GM19238 (cell line): ENCODE results near the gene NAP1L4.

ENCODE experiments used
- DNase-seq: peaks from one replicate; pipeline ENCODE4 v3.0.0; 2011; ENCODE audit warnings: low spot score; ENCODE audit not compliant: insufficient read length

The NAP1L4 gene, protein sequence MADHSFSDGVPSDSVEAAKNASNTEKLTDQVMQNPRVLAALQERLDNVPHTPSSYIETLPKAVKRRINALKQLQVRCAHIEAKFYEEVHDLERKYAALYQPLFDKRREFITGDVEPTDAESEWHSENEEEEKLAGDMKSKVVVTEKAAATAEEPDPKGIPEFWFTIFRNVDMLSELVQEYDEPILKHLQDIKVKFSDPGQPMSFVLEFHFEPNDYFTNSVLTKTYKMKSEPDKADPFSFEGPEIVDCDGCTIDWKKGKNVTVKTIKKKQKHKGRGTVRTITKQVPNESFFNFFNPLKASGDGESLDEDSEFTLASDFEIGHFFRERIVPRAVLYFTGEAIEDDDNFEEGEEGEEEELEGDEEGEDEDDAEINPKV

DNA sequence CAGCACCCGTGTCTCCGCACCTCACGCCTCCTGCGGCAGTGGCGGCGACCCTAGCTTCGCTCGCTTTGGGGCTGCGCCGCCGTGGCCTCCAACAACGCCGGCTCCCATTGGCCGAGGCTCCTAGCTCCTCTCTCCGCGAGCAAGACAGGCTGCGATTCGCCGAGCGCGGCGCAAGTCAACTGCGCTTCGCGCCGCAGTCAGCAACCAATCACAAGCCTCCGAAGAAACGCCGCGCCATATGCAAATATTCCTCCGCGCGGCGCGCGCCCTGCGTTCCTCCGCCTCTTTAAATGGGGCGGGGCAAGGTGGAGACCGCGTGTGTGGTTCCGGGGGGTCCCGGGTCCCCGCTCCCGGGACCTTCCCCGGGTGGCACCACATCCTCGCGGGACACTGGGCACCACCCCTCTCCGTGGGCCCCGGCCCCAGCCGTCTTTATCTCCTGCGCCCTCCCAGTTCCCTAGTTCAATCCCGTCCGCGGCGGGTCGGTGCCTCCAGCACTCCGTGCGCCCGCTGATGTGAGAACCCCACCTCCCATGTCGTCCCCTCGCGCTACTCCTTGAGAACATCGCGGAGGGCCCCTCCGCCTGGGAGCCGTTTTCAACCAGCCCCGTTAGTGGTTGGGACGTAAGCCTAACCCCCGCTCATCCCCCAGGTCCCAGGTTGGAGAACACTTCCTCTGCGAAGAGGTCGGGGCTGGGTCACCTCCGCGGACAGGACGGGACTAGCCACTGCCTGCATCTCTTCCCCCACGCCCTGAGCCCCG is at the start of gene NAP1L4:
NAP1L4 (minus strand) TSS at position 96 of the 763 bp plus-strand sequence. CDS start 13,109 bp downstream, outside the sequence.
- peak; percentile 100 for DNase-seq

GRCh38 chr11:3040881-3041280 is 48.8 kb upstream of the NAP1L4 start:
- DNase-seq: no peak

DNA sequence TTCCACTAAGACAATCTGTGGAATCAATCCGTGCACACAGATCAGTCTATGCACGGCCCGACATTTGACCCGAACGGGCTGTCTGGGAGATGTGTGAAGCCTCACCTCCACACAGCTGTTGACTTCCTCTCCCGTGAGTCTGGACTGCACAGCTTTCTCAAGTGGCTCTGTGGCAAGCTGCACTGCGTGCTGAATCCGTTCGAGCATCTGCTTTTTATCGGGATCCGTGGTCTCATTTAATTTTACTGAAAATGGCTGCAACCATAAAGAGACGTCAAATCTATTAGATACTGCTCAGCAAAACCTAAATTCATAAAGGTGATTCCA is 45.8 kb upstream of the NAP1L4 start:
- no peak for DNase-seq

DNA sequence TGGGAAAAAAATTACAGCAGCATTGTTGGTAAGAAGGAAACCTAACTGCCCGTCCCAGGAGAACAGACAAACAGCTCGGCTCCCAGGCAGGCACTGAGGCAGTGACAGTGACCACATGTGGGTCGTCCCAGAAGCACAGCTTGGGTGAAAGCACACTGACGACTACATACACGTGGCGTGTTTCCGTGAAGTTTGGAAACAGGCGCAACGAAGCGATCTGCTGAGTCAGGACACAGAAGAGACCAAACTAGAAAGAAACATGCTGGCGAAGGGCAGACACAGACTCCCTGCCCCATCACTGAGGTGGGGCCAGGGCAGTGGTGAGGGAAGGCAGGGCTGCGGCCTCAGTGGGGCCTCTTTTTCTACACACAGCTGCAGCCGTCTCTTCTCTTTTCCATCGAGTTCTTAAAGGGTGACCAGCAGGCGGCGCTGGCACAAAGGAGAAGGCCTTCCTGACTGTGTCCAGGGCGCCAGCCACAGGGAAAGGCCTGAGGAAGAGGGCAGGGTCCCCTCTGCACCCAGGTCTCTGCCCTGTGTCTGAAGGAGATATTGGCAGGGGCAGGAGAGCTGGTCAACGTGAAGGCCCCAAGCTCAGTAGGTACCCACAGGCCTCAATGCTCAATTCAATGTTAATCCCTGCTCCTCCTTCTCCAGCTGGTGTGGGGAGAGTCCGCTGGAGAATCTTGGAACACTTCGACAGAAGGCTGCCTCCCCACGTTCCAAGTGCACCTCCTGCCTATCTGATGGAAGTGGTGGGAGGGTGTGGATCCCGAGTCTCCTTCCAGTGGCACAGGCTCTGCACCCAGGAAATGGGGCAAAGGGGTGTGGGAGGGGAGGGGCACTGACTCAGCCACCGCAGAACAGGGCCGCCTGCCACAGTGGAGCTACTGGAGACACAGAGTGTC is 45.2 kb upstream of the NAP1L4 start:
- DNase-seq: peak; percentile 31

DNA sequence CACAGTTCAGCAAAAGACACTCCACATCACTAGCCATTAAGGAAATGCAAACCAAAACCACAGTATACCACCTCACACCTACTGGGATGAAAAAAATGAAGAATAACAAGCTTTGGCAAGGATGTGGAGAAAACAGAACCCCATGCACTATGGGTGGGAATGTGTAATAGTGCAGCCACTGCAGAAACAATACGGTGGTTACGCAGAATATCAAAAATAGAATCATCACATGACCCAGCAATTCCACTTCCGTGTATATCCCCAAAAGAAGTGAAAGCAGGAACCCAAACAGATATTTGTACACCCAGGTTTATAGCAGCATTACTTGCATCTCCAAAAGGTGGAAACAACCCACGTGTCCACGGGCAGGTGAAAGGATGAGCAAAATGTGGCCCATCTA is 44.3 kb upstream of the NAP1L4 start:
- DNase-seq: no peak

- no peak for DNase-seq
These were observed 43.2 kb upstream of the NAP1L4 start for GRCh38 chr11:3035333-3035732.

DNA sequence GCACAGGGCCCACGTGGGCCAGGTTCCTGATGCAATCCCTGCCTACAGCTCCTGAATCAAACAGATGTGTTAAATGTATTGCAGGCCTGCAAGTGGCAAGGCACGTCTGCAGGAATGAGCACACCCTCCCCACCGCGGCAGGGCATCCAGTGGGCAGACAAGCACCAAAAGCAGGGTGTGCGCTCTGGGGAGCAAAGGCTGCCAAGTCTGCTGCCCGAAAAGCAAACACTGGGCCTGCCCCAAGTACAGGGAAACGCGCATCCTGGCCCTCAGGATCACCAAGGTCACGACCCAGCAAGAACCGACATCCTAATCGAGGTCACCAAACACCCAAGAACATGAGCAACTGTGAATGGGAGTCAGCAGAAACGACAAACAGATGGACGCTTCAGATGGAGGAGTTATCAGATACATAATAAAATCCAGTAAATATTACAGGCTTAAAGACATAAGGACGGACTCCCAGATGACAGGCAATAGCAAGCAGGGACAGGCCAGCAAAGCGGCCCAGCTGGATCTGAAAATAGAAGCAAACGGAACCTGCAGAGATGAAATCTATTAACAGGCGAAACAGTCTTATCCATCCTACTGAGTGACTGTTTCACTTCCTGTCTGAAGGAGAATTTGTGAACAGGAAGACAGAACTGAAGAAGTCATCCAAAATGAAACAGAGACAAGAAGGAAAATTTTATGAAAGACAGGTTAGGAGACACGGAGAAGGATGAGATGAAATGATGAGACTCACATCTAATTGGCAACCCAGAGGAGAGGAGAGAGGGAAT is 38.4 kb upstream of the NAP1L4 start:
- DNase-seq: no peak

GRCh38 chr11:3028813-3029212 is 36.7 kb upstream of the NAP1L4 start:
- DNase-seq: no peak

- DNase-seq: no peak
These were observed 34.7 kb upstream of the NAP1L4 start for GRCh38 chr11:3026803-3027202.

GRCh38 chr11:3022982-3023381 is 30.9 kb upstream of the NAP1L4 start:
- DNase-seq: no peak

DNA sequence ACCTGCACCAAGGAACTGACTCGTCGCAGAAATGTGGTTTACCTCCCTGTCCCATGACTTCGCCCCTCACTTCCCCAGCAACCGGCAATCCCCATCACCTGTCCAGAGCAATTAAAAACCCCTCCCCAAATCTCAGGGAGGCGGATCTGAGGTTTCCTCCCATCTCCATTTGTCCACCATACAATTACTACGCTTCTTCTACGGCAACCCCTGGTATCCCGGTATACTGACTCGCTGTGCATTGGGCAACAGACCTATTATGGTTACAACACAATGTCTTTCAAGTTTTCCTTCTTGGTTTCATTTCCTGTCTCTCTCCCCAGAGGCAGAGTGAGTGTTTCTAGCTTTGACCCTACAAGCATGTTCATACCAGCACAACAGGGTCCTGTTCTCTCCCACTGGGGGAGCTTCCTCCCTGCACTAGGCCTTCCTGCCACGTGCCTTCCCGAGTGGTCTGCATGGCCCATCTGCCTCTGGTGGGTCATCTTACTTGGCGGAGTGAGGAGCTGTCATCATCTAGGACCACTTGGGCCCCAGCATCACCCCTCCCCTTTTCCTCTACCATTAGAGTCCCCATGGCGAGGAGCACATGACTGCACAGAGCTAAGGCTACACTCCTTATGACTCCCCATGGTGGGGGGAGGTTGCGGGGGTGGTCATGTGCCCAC is 30.3 kb upstream of the NAP1L4 start:
- peak; percentile 38 for DNase-seq

- peak; percentile 45 for DNase-seq
These were observed 29.0 kb upstream of the NAP1L4 start for GRCh38 chr11:3021125-3021524.

DNA sequence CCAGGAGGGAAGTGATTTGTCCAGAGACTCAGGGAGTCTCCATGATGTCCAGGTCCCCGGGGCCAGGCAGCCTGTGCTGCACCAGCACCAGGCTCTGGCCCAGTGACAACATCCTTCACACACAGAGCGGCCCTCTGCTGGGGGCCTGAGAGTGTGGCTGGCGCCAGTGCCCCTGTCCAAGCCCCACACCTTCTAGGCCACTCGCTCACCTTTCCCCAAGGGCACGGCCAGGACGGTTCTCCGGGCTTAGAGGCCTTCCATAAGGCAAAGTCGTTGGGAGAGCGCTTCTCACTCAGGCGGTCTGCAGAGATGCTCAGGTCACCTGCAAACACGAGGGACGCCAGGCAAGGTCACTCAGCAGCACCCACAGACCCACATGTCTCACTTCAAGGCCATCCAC is 27.9 kb upstream of the NAP1L4 start:
- DNase-seq: no peak

DNA sequence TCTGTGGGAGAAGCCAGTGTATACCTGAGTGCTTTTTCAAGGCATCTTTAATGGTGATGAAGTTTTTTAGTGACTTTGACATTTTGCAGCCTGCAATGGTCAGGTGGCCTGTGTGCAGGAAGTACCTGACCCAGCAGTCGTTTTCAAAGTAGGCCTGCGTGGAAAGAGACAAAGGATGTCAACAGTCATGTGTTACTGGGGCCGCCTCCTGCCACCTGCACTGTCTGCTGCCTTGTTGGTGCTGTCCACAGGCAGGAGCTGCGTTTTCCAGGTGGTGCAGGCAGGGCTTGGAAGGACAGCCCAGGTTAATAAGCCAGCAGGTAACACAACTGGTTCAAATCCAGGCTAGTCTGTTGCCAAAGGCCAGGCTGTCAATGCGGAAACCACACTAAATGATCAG is 26.5 kb upstream of the NAP1L4 start:
- DNase-seq: no peak

GRCh38 chr11:3016861-3017260 is 24.7 kb upstream of the NAP1L4 start:
- no peak for DNase-seq

DNA sequence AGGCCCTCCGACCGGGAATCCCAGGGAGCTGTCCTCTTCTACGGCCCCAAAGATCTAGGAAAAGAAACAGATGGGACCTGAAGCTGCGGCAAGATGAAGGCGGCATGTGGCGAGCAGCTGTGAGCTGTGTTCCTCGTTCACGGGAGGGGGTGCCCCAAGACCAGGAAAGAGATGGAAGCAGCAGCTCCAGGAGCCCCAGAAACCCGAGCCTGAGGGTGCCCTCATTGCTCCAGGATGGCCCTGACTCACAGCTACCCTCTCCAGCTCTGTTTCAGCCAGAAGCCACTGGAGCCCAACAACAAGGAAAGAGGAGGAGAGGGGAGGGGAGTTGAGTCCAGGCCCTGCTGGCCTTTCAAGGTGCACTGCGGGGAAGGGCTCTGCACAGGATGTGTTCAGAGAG is 23.7 kb upstream of the NAP1L4 start:
- no peak for DNase-seq

DNA sequence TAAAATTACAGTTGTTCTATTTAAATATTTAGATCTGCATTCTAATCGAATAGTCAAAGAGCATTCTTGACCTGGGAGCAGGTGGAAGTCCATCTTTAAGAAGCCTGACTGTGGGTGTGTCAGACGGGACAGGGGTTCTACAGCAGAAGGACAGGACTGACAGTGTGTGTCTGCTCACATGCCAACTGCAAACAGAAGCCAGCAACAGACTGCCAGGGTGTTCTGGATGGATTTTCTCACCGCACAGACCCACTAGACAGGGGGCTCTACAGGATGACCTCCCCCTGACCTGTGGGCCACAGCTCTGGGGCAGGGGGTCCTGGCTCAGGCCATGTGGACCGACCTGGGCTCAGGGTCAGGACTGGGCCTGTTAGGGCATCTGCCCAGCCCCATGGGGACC is 22.8 kb upstream of the NAP1L4 start:
- no peak for DNase-seq

- no peak for DNase-seq
These were observed 22.2 kb upstream of the NAP1L4 start for GRCh38 chr11:3014057-3014938.
